AG10803 (cell line): ENCODE data around the gene RNF2.
"Not testable (repeated sequence)": the region's sequence is repeated elsewhere in the genome, so short reads cannot be mapped to it uniquely, and the experiment has no call there.

ENCODE experiments used
- DNase-seq: peaks from one replicate; pipeline ENCODE4 v3.0.0; 2010; ENCODE audit warnings: low read depth
- H3K4me3 ChIP-seq: 2 replicates; pipeline ENCODE4 v1.5.1; 2011; ENCODE audit warnings: mild to moderate bottlenecking, low read length, control low read depth
- CTCF ChIP-seq: conservative IDR thresholded peaks from 2 replicates; pipeline ENCODE4 v1.5.1; 2011; ENCODE audit warnings: mild to moderate bottlenecking, low read length, control low read depth, inconsistent platforms

Gene RNF2

GRCh38 chr1:185062710-185063370, 17.5 kb downstream of the RNF2 start:
- DNase-seq = peak; percentile 54
- no peak overlapping the region for H3K4me3 ChIP-seq
- no peak for TF ChIP-seq CTCF

- DNase-seq = no peak
- TF ChIP-seq CTCF = no peak
- no peak overlapping the region for H3K4me3 ChIP-seq
These were observed 18.4 kb downstream of the RNF2 start for GRCh38 chr1:185063719-185064118.

GRCh38 chr1:185065006-185065405, 19.6 kb downstream of the RNF2 start:
- not testable (repeated sequence) for DNase-seq, H3K4me3 ChIP-seq

GRCh38 chr1:185066181-185066580, 20.8 kb downstream of the RNF2 start:
- TF ChIP-seq CTCF = no peak
- no peak for DNase-seq
- no peak overlapping the region for H3K4me3 ChIP-seq

- H3K4me3 ChIP-seq = no peak overlapping the region
- TF ChIP-seq CTCF = no peak
- DNase-seq = no peak
These were observed 23.0 kb downstream of the RNF2 start for GRCh38 chr1:185068341-185068740.

GRCh38 chr1:185069202-185069772, 23.9 kb downstream of the RNF2 start:
- H3K4me3 ChIP-seq = no peak overlapping the region
- DNase-seq = no peak
- no peak for TF ChIP-seq CTCF

GRCh38 chr1:185070051-185070450, 24.7 kb downstream of the RNF2 start:
- no peak for DNase-seq
- H3K4me3 ChIP-seq = no peak overlapping the region
- TF ChIP-seq CTCF = no peak
